ENCODE measurements around the gene LCE3C.

DNA sequence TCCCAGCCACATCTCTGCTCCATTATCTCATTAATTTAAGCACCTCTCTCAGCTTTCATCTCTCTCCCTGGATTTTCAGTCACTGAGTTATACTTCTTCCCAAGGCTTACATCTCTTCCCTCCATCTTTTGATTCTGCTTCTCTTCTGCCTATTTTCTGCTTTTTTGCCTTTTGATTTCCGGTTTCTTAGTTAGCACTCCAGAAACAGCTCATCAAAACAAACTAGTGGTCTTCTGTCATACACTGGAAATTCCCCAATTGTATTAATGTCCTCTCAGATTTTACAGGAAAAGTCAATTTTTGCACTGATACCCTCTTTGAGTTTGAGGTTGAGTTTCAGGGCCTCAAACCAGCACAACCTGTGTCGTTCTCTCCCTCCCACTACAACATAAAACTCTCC lies 34.9 kb upstream of the LCE3C start:
- TF ChIP-seq EP300 (IDR thresholded peaks at IDR 0.05) (no peak), CTCF (IDR thresholded peaks at IDR 0.05) (no peak)

All from tibial nerve (tissue), 4 donors.